Mesenteric fat pad (tissue), 1 donor: Measurements from ENCODE around the gene SPOCK1. TPM values are rescaled to one million over a fixed set of nuclear protein-coding genes. Genes with fewer than 3 reads are reported as not detected.
"Not testable (repeated sequence)": the region's sequence is repeated elsewhere in the genome, so short reads cannot be mapped to it uniquely, and the experiment has no call there.

Experiments
- DNase-seq: peaks from one replicate; pipeline ENCODE4 v3.0.0-alpha.2; 2020; ENCODE audit warnings: low spot score
- total RNA-seq: library from RNA; stranded (reverse); fragmentation: NEBNext Ultra II Directional; extraction: Animal tissue kit (Norgen Biotek cat#: 25700); gene quantifications from one replicate; pipeline ENCODE4 v1.2.1, GENCODE V29; 2021
- donor health status: DM: yes; HTN: yes; CAD: no.

SPOCK1 gene
- total RNA-seq, 1 donor from 2014 or later = 59.8 TPM

DNA sequence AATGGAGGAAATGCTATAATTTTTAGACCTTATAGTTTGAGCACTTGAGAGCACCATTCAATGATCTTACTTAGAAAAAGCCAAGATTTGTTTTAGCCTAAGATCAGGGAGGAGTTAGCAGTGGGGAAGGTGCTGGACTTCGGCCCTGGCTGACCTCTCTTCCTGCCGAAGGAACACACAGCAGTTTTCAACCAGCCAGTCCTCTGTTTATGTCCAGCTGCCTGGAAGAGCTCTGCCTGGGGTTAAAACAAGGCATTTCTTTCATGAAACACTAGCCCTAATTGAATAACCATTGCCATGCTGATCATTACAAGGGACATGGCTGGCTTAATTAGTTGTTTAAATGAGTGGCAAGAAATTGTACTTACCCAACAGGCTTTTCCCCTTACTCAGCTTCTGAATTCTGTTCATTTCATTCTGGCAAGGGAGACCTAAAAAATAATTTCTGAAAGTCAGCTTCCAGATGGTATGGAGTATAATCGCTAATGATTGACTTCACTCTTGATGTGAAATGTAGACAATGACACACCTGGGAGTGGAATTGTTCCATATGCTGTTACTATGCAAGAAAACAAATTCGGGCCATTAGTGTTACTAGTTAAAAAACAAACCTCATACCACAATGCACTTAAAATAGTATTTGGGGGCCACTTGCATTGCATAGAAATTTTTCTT, 514.2 kb downstream of the SPOCK1 start:
- no peak for DNase-seq

DNA sequence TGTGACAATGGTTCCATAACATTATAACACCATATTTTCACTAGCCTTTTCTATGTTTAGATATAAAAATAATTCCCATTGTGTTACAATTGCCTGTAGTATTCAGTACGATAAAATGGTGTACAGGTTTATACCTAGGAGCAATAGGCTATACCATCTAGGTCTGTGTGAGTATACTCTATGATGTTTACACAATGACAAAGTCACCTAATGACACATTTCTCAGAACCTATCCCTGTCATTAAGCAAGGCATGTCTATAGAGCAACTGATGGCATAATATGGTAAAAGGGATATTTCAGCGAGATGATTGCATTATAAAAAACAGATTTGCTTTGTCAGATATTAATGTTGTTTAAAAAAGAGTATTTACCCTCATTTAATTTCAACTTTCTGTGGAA, 517.2 kb downstream of the SPOCK1 start:
- DNase-seq = no peak

DNA sequence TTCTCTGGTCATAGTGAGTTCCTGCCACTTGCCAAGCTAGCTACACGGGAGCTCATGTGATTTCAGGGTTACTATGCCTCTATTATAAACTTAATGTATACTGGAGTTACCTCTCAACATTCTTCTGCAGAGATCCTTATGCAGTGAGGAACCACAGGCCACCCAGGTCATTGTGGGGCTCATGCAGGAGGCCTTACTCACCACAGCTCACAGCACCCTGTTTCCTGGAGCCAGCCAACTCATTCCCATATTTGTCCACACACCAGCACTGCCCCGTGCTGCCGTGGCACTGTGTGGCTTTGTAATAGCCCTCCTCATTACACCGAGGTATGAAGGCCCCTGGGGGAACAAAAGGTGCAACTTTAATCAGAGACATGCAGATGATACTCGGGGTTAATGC, 520.0 kb downstream of the SPOCK1 start:
- no peak for DNase-seq

DNA sequence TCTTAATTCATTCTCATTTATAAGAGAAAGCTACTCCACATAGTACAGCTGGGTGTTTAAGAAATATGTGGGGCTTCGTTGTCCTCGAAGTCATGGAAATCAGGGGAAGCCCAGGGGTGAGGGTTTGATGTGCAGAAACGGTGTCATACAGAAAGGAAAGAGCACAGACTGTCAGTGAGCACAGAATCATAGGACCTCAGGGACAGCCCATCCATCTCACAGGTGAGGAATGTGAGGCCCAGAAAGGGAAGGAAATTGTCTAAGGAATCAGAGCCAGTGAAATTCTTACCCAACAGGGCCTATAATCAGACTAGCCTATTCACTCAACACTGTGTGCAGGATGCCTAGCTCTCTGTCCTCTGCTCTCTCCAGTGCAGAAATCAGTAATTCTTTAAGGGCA, 535.6 kb downstream of the SPOCK1 start:
- DNase-seq = no peak

DNA sequence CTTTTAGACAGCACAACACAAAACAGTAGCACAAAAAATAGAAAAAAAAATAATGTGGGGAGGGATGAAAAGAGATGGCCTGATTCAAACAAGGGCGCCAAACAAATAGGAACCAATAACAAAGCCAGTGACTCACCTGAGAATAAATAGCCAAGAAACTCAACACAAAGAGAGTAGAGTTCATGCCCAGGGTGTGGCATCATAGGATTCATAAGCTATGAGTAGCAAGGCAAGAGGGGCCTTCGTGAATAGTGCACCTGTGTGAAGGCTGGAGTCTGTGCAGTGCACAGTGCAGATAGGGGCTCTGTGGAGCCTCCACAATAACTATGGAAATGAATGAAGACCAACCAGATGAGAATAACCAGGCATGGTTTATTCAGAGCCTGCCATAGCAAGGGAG, 541.7 kb downstream of the SPOCK1 start:
- DNase-seq = no peak

DNA sequence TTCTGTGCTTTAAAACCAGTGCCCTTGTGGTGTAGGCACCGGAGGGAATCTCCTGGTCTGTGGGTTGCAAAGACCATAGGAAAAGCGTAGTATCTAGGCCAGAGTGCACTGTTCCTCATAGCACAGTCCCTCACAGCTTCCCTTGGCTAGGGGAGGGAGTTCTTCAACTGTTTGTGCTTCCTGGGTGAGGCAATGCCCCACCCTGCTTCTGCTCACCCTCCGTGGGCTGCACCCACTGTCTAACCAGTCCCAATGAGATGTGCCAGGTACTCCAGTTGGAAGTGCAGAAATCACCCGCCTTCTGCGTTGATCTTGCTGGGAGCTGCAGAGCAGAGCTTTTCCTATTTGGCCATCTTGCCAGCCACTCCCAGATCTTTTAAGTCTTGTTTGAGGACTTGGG, 545.0 kb downstream of the SPOCK1 start:
- not testable (repeated sequence) for DNase-seq

DNA sequence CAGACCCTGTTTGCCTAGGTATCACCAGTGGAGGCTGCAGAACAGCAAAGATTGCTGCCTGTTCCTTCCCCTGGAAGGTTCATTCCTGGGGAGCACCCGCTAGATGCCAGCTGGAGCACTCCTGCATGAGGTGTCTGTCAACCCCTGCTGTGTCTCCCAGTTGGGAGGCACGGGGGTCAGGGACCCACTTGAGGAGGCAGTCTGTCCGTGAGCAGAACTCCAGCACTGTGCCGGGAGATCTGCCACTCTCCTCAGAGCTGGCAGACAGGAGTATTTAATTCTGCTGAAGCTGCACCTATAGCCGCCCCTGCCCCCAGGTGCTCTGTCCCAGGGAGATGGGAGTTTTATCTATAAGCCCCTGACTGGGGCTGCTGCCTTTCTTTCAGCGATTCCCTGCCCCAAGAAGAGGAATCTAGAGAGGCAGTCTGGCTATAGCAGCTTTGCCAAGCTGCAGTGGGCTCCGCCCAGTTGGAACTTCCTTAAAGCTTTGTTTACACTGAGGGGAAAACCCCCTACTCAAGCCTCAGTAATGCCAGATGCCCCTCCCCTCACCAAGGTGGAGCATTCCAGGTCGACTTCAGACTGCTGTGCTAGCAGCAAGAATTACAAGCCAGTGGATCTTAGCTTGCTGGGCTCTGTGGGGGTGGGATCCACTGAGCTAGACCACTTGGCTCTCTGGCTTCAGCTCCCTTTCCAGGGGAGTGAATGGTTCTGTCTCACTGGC, 545.6 kb downstream of the SPOCK1 start:
- not testable (repeated sequence) for DNase-seq

DNA sequence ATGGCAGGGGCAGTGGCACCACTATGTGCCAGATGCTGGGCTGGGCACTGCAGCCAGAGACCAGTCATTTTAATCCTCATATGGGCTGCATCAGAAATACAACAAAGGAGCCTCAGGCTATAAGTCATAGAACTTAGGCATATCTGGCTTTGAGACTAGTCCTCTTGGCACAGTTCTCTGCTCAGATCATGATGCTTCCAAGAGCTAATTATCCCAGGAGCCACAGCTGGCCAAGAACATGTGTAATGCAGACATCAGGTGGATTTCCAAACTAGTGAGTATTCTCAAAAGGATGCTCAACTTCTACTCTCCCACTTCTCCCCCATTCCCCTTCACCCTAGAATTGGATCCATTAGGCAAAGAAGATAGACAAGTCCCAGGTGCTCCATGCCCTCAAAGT, 571.6 kb downstream of the SPOCK1 start:
- no peak for DNase-seq

DNA sequence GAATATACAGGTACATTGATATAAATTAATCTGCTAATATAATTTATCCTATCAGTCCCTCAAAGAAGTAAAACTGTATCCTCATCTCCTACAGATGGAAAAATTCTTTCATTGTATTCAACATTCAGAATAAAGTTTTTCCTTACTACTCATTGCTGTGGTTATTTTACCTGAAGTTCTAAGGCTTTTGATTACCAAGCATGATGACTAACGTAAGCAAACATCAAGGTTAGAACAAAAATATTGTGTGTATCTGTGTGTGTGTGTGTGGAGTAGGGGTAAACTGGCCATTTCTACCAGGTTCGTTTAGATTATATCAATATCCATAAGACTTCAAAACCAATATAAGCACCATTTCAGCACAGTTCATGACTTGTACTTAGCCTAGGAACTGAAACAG, 573.1 kb downstream of the SPOCK1 start:
- no peak for DNase-seq

Other genes with a start within 250 kb of the SPOCK1 start
- 3.5 TPM for gene KLHL3, start 236.8 kb upstream of the SPOCK1 start, total RNA-seq